GM12878 (cell line): ENCODE measurements around the gene NHERF2. TPM values are rescaled to one million over a fixed set of nuclear protein-coding genes. Genes with fewer than 3 reads are reported as not detected.

ENCODE experiments used
- BCL3 ChIP-seq: IDR thresholded peaks from 2 replicates; pipeline ENCODE4 v1.6.1; 2011; ENCODE audit warnings: borderline replicate concordance, low read depth, mild to moderate bottlenecking, moderate library complexity, low read length; ENCODE audit not compliant: insufficient read depth, poor library complexity, severe bottlenecking
- CEBPZ ChIP-seq: fragments of 150-350 bp; IDR thresholded peaks from 2 replicates; pipeline ENCODE4 v1.6.1; 2016; ENCODE audit warnings: low read depth, low read length
- CREM ChIP-seq: IDR thresholded peaks from 2 replicates; pipeline ENCODE4 v1.6.1; 2014; ENCODE audit warnings: antibody characterized with exemption, low read depth
- KLF5 ChIP-seq: fragments of 450-650 bp; IDR thresholded peaks from 2 replicates; pipeline ENCODE4 v1.6.1; 2014; ENCODE audit warnings: mild to moderate bottlenecking; ENCODE audit not compliant: partially characterized antibody
- MLLT1 ChIP-seq: fragments of 450-650 bp; IDR thresholded peaks from 2 replicates; pipeline ENCODE4 v1.6.1; 2016; ENCODE audit warnings: mild to moderate bottlenecking
- PBX3 ChIP-seq: IDR thresholded peaks from 2 replicates; pipeline ENCODE4 v1.6.1; 2011; ENCODE audit warnings: mild to moderate bottlenecking, low read depth, low read length, moderate library complexity; ENCODE audit not compliant: insufficient replicate concordance
- PML ChIP-seq: IDR thresholded peaks from 2 replicates; pipeline ENCODE4 v1.6.1; 2012; ENCODE audit warnings: low read length, inconsistent platforms
- RFX5 ChIP-seq: IDR thresholded peaks from 2 replicates; pipeline ENCODE4 v1.6.1; 2011; ENCODE audit warnings: low read depth, low read length, improper control_type of control experiment
- SMC3 ChIP-seq: IDR thresholded peaks from 2 replicates; pipeline ENCODE4 v1.6.1; 2011; ENCODE audit warnings: low read length, improper control_type of control experiment, borderline replicate concordance
- SRF ChIP-seq, 2 experiments: IDR thresholded peaks; 2 replicates each; pipeline ENCODE4 v1.6.1; 2011; ENCODE audit warnings: low read depth in 2 of 2, low read length in 2 of 2, mild to moderate bottlenecking in 1 of 2, moderate library complexity in 1 of 2
- TAF1 ChIP-seq: IDR thresholded peaks from 2 replicates; pipeline ENCODE4 v1.6.1; 2011; ENCODE audit warnings: mild to moderate bottlenecking, low read depth, low read length, borderline replicate concordance
- ZBTB11 ChIP-seq: fragments of 450-650 bp; formaldehyde crosslinking; IDR thresholded peaks from 2 replicates; pipeline ENCODE4 v1.5.0; 2022; ENCODE audit warnings: mild to moderate bottlenecking, missing genetic modification characterization
- ZZZ3 ChIP-seq: IDR thresholded peaks from 2 replicates; pipeline ENCODE4 v1.6.1; 2011; ENCODE audit warnings: low read depth; ENCODE audit not compliant: control insufficient read depth, insufficient read length
- polyA plus RNA-seq, 11 experiments: library from polyadenylated mRNA; depleted of rRNA in 4 of 11; unstranded in 6 of 11; stranded (reverse) in 5 of 11; fragments of >200 nt; fragmentation: Nextera tagmentation in 4 of 11; fragmentation: Illumina TruSeq in 1 of 11; extraction: Ambion mirVana in 4 of 11; extraction: Trizol in 1 of 11; gene quantifications; 1 replicate in 1 of 11; 2 replicates in 10 of 11; pipeline versions ENCODE4 v1.2.1 to v1.2.3, GENCODE V29; 2011 to 2016; ENCODE audit warnings: inconsistent platforms in 2 of 11, missing spikeins in 2 of 11, low read depth in 1 of 11
- total RNA-seq, 4 experiments: library from RNA; depleted of rRNA in 3 of 4; stranded (reverse); fragments of >200 nt in 3 of 4; fragmentation: Illumina TruSeq in 1 of 4; extraction: Trizol in 1 of 4; gene quantifications; 2 replicates each; pipeline versions ENCODE4 v1.2.1 to v1.2.3, GENCODE V29; 2013 to 2021

NHERF2 gene
- total and polyA plus RNA-seq, 10 of the 15 experiments (the other 5 are each of a cell fraction or from before 2014, with no cell fraction given): 0.05 to 0.31 (median 0.08) TPM; not detected in 4

- TF ChIP-seq MLLT1 (no peak), CEBPZ (no peak), BCL3 (no peak), RFX5 (no peak), PML (no peak), TAF1 (no peak), SRF (IDR thresholded peaks at IDR 0.05; ENCODE audit: low read depth in 2 of 2, low read length in 2 of 2) (no peak), KLF5 (no peak), SMC3 (no peak), ZBTB11 (CRISPR knock-in tag) (no peak), ZZZ3 (no peak), PBX3 (no peak), CREM (no peak)
These were observed 2.7 kb upstream of the NHERF2 start (continued) for GRCh38 chr16:2024032-2024420.
